IPS DF 6.9 (cell line): ENCODE measurements around the gene COP1.
"Not testable (repeated sequence)": the region's sequence is repeated elsewhere in the genome, so short reads cannot be mapped to it uniquely, and the experiment has no call there.

Source experiments
- DNase-seq: peaks from one replicate; pipeline ENCODE4 v3.0.0-alpha.2; 2013; ENCODE audit warnings: low read depth, low spot score
- H3K27ac ChIP-seq: one replicate; pipeline ENCODE4 v1.5.1; 2013; ENCODE audit warnings: low read length, control low read depth
- H3K27me3 ChIP-seq: 2 replicates; pipeline ENCODE4 v1.6.1; 2013; ENCODE audit warnings: mild to moderate bottlenecking, low read length; ENCODE audit not compliant: control insufficient read depth, insufficient read depth
- H3K36me3 ChIP-seq: 2 replicates; pipeline ENCODE4 v1.6.1; 2013; ENCODE audit warnings: low read length; ENCODE audit not compliant: control insufficient read depth, insufficient read depth
- H3K4me1 ChIP-seq: 2 replicates; pipeline ENCODE4 v1.6.1; 2013; ENCODE audit warnings: low read length; ENCODE audit not compliant: control insufficient read depth, insufficient read depth
- H3K4me3 ChIP-seq: 2 replicates; pipeline ENCODE4 v1.5.1; 2013; ENCODE audit warnings: mild to moderate bottlenecking, low read length
- H3K9me3 ChIP-seq: 2 replicates; pipeline ENCODE4 v1.6.1; 2013; ENCODE audit warnings: low read length, inconsistent platforms; ENCODE audit not compliant: control insufficient read depth, insufficient read depth
- WGBS: extraction: QIAGEN DNeasy Blood & Tissue Kit; methylation state at CpG from one replicate; pipeline ENCODE4 v1.1.7; 2013; ENCODE audit warnings: mixed read lengths, missing lambda C conversion rate; ENCODE audit not compliant: insufficient read length, insufficient coverage; 5-methylcytosine and 5-hydroxymethylcytosine counted together

The COP1 gene

GRCh38 chr1:176090766-176091165 is 116.3 kb downstream of the COP1 start:
- whole genome bisulfite sequencing, result no CpG with 5 or more reads among the region's 1 CpG
- Histone ChIP-seq H3K27me3 (no peaks in the 10 kb centered on the region), H3K27ac (no peak overlapping the region), H3K4me3 (no peak overlapping the region), H3K9me3 (no peaks in the 10 kb centered on the region), H3K36me3 (no peaks in the 10 kb centered on the region), H3K4me1 (peaks cover 2% of the 10 kb centered on the region; the same call in 1 of the 2 replicates)
- DNase-seq, result no peak

GRCh38 chr1:176087746-176088145 is 119.3 kb downstream of the COP1 start:
- not testable (repeated sequence) for H3K27me3 ChIP-seq, H3K27ac ChIP-seq, H3K9me3 ChIP-seq, H3K4me1 ChIP-seq, H3K4me3 ChIP-seq, H3K36me3 ChIP-seq, DNase-seq
- WGBS, result no CpG with 5 or more reads among the region's 3 CpGs

GRCh38 chr1:176073524-176074157 is 133.4 kb downstream of the COP1 start:
- Histone ChIP-seq H3K36me3 (no peaks in the 10 kb centered on the region), H3K4me3 (no peak overlapping the region), H3K27ac (no peak overlapping the region), H3K27me3 (no peaks in the 10 kb centered on the region), H3K4me1 (no peaks in the 10 kb centered on the region), H3K9me3 (no peaks in the 10 kb centered on the region)
- peak; percentile 47 for DNase-seq
- WGBS, result no CpG with 5 or more reads among the region's 5 CpGs

- no CpG with 5 or more reads among the region's 5 CpGs for WGBS
- DNase-seq, result no peak
- Histone ChIP-seq H3K27ac (no peak overlapping the region), H3K9me3 (no peaks in the 10 kb centered on the region), H3K27me3 (no peaks in the 10 kb centered on the region), H3K36me3 (no peaks in the 10 kb centered on the region), H3K4me3 (no peak overlapping the region), H3K4me1 (no peaks in the 10 kb centered on the region)
Observed at GRCh38 chr1:176068901-176069300, 138.2 kb downstream of the COP1 start.

GRCh38 chr1:176068256-176068655 is 138.8 kb downstream of the COP1 start:
- H3K9me3 ChIP-seq, result no peaks in the 10 kb centered on the region

GRCh38 chr1:176066709-176067108 is 140.4 kb downstream of the COP1 start:
- Histone ChIP-seq H3K4me1 (no peaks in the 10 kb centered on the region), H3K27me3 (no peaks in the 10 kb centered on the region), H3K27ac (no peak overlapping the region), H3K36me3 (no peaks in the 10 kb centered on the region), H3K4me3 (no peak overlapping the region), H3K9me3 (no peaks in the 10 kb centered on the region)
- WGBS, result no CpG with 5 or more reads among the region's 1 CpG
- DNase-seq, result no peak

More at GRCh38 chr1:176068256-176068655, 138.8 kb downstream of the COP1 start:
- no peak for DNase-seq
- Histone ChIP-seq H3K36me3 (no peaks in the 10 kb centered on the region), H3K4me3 (no peak overlapping the region), H3K27ac (no peak overlapping the region), H3K27me3 (no peaks in the 10 kb centered on the region), H3K4me1 (no peaks in the 10 kb centered on the region)
- no CpG with 5 or more reads among the region's 2 CpGs for whole genome bisulfite sequencing

DNA sequence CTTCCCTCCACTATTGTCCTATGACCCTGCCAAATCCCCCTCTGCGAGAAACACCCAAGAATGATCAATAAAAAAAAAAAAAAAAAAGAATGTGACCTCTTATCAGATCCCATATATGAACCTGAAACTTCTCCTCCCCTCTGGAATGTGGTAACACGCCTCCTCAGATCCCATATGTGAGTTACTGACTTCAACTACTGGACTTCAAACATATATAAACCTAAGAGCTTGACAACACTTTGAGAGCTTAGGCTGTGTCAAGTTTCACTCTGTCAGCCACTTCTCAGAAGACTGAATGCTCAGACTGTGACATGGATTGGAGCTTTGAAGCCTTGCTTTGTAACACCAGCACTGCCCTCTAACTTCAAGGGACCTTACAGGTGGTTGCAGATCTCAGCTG is 148.4 kb downstream of the COP1 start:
- no peaks in the 10 kb centered on the region for H3K4me1 ChIP-seq
- H3K36me3 ChIP-seq, result no peaks in the 10 kb centered on the region
- no peak overlapping the region for H3K27ac ChIP-seq
- no peak overlapping the region for H3K4me3 ChIP-seq
- no peak for DNase-seq
- no peaks in the 10 kb centered on the region for H3K27me3 ChIP-seq
- H3K9me3 ChIP-seq, result no peaks in the 10 kb centered on the region
- no CpG with 5 or more reads among the region's 2 CpGs for WGBS

DNA sequence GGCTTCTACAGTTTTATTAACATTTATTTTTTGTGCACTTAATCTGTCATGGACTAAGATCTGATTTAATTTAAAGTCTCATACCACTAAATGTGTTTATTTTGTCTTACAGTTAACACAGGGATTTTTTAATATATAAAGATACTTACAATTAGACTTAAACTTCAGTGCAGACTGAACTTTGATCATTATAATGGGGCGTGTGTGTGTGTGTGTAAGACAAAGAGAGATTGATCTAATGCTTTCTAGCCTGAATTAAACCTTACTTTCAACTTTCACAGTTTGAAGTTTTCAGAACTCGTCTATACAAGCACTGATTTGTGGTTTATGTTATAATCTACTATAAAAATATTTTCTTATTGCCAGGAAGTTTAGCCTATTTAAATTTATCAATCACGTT is 150.8 kb downstream of the COP1 start:
- no peaks in the 10 kb centered on the region for H3K4me1 ChIP-seq
- no peak overlapping the region for H3K27ac ChIP-seq
- WGBS, result no CpG with 5 or more reads among the region's 3 CpGs
- no peak for DNase-seq
- H3K9me3 ChIP-seq, result no peaks in the 10 kb centered on the region
- H3K27me3 ChIP-seq, result no peaks in the 10 kb centered on the region
- H3K4me3 ChIP-seq, result no peak overlapping the region
- no peaks in the 10 kb centered on the region for H3K36me3 ChIP-seq

DNA sequence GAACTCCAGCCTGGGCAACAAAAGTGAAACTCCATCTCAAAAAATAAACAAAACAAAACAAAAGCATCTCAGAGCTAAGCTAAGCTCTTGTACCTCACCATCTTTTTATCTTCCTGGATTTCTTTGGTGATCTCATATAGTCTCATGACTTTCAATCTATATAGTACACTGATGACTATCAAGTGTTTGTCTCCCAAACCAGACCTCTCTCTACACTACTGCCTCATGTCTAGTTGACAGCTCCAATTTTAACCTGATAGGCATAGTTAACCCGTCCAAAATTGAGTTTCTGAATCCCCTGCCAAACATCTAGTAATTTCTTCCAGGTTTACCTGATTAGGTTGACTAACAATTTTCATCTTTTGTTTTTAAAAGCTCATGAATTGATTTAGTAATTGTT is 151.7 kb downstream of the COP1 start:
- WGBS, result no CpG with 5 or more reads among the region's 1 CpG
- no peaks in the 10 kb centered on the region for H3K27me3 ChIP-seq

DNA sequence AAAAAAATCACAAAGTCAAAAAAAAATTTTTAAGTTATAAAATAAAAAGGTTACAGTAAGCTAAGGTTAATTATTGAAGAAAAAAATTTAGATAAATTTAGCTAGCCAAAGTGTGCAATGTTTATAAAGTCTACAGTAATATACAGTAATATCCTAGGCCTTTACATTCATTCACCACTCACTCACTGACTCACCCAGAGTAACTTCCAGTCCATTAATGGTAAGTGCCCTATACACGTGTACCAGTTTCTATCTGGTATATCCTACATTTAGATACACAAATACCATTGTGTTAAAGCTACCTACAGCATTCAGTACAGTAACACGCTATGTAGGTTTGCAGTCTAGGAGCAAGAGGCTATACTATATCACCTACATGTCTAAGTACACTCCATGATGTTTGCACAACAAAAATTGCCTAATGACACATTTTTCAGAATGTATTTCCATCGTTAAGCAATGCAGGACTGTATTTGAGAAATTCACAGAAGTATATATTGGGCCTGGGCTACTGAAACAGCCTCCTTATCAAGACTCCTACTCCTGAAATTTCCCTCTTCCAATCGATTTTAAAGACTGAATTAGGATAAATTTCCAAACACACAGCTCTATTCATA is 155.1 kb downstream of the COP1 start:
- no CpG with 5 or more reads among the region's 4 CpGs for WGBS
- H3K27me3 ChIP-seq, result no peaks in the 10 kb centered on the region
- no peaks in the 10 kb centered on the region for H3K9me3 ChIP-seq
- H3K36me3 ChIP-seq, result no peaks in the 10 kb centered on the region
- H3K4me3 ChIP-seq, result no peak overlapping the region
- H3K4me1 ChIP-seq, result no peaks in the 10 kb centered on the region
- no peak overlapping the region for H3K27ac ChIP-seq
- no peak for DNase-seq

More for the DNA sequence above, 151.7 kb downstream of the COP1 start:
- no peak for DNase-seq
- Histone ChIP-seq H3K9me3 (no peaks in the 10 kb centered on the region), H3K27ac (no peak overlapping the region), H3K4me1 (no peaks in the 10 kb centered on the region), H3K36me3 (no peaks in the 10 kb centered on the region), H3K4me3 (no peak overlapping the region)

DNA sequence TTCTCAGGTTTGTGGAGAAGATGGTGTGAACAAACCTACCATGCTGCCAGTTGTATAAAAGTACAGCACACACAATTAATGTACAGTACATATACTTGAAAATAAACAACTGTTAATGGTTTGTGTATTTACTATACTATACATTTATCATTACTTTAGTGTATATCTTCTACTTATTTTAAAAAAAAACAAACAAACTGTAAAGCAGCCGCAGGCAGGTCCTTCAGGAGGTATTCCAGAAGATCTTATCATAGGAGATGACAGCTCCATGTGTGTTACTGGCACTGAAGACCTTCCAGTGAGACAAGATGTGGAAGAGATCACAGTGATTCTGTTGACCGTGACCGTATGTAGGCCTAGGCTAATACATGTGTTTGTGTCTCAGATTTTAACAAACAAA is 155.7 kb downstream of the COP1 start:
- Histone ChIP-seq H3K36me3 (no peaks in the 10 kb centered on the region), H3K27ac (no peak overlapping the region), H3K4me1 (no peaks in the 10 kb centered on the region), H3K4me3 (no peak overlapping the region), H3K9me3 (no peaks in the 10 kb centered on the region), H3K27me3 (no peaks in the 10 kb centered on the region)
- WGBS, result no CpG with 5 or more reads among the region's 3 CpGs
- no peak for DNase-seq
